ENCODE results near the gene TJP3.

DNA sequence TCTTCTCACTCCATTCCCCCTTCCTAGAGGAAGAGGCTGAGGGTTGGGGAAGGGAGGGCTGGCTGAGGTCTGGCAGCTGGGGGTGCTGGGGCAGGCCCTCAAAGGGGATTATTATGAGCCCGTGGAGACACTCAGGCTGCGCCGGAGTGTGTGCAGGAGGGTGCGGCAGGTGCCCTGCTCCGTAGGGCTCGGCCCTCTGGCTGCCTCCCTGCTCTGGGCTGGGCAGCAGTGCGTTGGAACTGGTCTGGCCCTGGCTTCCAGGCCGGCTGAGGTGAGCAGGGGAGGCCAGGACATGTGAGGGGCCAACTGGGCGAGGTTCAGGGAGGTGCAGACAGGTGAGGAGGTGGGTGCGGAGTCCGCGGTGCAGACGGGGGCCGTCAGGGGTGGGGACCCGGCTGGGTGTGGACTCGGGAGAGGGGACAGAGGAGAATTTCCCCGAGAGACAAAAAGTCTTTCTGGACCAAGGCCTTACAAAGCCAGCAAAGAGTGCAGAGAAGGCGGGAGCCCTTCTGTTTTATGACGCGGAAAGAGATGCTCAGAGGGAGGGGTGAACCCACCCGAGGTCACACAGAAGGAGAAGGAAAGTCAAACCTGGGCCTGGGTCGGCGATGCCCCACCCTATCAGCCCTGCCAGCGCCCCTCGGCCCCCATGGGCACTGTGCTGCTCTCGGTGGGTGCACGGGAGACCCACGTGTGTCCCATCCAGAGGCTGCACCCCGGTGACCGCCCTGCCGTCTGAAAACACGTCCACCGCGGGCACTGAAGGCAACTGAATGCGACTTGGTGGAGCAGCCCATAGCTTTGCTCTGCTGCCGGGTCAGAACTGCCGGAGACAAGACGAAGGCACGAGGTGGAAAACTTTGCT is 38.9 kb upstream of the TJP3 start:
- TF ChIP-seq, protein P1, sequence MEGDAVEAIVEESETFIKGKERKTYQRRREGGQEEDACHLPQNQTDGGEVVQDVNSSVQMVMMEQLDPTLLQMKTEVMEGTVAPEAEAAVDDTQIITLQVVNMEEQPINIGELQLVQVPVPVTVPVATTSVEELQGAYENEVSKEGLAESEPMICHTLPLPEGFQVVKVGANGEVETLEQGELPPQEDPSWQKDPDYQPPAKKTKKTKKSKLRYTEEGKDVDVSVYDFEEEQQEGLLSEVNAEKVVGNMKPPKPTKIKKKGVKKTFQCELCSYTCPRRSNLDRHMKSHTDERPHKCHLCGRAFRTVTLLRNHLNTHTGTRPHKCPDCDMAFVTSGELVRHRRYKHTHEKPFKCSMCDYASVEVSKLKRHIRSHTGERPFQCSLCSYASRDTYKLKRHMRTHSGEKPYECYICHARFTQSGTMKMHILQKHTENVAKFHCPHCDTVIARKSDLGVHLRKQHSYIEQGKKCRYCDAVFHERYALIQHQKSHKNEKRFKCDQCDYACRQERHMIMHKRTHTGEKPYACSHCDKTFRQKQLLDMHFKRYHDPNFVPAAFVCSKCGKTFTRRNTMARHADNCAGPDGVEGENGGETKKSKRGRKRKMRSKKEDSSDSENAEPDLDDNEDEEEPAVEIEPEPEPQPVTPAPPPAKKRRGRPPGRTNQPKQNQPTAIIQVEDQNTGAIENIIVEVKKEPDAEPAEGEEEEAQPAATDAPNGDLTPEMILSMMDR (IDR thresholded peaks at IDR 0.05): no peak
- TF ChIP-seq POLR2AphosphoS5 (IDR thresholded peaks at IDR 0.05): no peak
